Esophagus mucosa (tissue), 1 donor: ENCODE data around the gene C1orf159. TPM values are rescaled to one million over a fixed set of nuclear protein-coding genes. Genes with fewer than 3 reads are reported as not detected.
"Not testable (repeated sequence)": the region's sequence is repeated elsewhere in the genome, so short reads cannot be mapped to it uniquely, and the experiment has no call there.

Source experiments
- ATAC-seq: fragments of 200-7000 bp; cut with Tn5 transposase; one replicate; pipeline ENCODE4 v1.9.1; 2020
- total RNA-seq: library from RNA; stranded (reverse); gene quantifications from one replicate; pipeline ENCODE4 v1.2.4, GENCODE V29; 2023
- donor health status: DM: yes; HTN: yes; CAD: no.

The C1orf159 gene
- total RNA-seq, 1 donor from 2014 or later = 9.4 TPM

DNA sequence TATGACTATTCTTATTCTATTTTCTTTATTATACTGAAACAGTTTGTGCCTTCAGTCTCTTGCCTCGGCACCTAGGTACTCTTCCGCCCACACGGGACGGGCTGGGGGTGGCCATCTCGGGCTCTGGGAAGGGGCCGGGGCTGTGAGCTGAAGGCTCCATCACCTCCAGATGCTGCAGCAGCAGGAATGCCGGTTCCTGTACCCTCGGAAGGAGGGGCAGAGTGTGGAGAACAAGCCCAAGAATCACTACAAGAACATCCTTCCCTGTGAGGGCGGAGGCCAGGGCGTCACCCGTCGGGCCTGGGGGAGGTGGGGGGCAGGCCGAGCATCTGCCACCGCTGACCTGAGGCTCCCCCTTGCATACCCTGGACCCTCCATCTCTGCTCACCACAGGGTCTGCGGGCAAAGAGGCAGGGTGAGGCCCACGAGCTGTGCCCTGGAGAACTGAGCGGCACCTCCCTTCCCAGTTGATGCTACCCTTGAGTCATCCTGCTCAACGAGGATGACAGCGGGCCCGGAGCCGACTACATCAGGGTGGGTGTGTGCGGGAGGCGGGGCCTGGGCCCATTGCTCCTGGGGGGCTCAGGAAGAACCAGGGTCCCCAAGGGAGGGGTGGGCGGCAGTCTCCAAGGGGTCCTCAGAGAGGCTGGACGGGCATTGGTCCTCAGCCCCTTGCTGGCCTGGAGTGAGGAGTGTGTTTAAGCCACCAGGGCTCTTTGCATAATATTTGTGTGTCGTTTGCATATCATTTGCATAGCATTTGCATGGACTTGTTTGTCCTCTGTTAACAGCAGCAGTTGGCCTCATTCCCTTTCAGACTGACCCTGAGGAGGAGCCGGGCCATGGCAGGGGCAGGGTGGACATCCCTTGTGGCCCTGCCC, 49.2 kb downstream of the C1orf159 start:
- ATAC-seq = no peak

- ATAC-seq = not testable (repeated sequence)
Observed at GRCh38 chr1:1065940-1066304, 50.0 kb downstream of the C1orf159 start.

DNA sequence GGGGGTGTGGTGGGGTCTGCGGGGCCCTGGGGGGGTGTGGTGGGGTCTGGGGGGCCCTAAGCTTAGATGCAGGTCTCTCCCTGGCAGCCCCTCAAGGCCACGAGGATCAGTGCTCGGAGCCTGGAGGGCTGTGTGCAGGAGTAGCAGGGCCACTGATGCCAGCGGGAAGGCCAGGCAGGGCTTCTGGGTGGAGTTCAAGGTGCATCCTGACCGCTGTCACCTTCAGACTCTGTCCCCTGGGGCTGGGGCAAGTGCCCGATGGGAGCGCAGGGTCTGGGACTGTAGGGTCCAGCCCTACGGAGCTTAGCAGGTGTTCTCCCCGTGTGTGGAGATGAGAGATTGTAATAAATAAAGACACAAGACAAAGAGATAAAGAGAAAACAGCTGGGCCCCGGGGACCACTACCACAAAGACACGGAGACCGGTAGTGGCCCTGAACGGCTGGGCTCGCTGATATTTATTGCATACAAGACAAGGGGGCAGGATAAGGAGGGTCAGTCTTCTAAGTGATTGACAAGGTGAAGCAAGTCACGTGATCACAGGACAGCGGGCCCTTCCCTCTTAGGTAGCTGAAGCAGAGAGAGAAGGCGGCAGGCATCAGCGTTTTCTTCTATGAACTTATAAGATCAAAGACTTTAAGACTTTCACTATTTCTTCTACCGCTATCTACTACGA, 50.5 kb downstream of the C1orf159 start:
- no peak for ATAC-seq

GRCh38 chr1:1063945-1064831, 51.7 kb downstream of the C1orf159 start:
- ATAC-seq = peak; percentile 22

GRCh38 chr1:1063261-1063944, 52.5 kb downstream of the C1orf159 start:
- ATAC-seq = no peak

GRCh38 chr1:1062348-1063163, 53.3 kb downstream of the C1orf159 start:
- ATAC-seq = no peak

GRCh38 chr1:1061682-1062345, 54.1 kb downstream of the C1orf159 start:
- ATAC-seq = no peak

- ATAC-seq = no peak
Observed at GRCh38 chr1:1060281-1061000, 55.4 kb downstream of the C1orf159 start.

DNA sequence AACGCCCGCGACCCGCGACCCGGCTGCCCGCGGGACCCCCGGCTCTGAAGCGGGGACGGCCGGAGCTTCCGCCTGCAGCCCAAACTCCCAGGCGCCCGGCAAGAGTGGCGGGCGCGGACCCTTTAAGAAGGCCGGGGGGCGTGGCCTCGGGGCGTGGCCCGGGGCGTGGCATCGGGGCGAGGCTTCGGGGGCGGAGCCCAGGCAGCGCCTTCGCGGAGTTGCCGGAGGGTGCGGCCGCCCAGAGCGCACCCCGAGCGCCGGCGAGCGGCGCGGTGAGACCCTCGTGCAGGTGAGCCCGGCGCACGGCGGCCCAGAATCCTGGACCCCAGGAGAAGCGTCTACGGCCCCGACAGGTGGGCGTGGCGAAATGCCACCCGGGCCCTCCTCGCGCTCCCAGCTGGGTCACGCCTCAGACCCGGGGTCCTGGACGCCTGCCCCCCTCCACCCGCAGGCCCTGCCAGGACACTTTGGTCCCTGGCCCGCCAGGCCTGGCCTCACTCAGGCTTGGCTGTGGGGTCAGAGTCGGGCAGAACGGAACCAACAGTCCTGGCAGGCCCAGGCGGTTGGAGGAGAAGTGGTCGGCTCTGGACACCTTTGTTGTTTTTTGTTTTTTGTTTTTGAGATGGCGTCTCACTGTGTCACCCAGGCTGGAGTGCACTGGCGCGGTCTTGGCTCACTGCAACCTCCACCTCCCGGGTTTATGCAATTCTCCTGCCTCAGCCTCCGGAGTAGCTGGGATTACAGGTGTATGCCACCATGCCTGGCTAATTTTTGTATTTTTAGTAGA, 56.2 kb downstream of the C1orf159 start:
- peak; percentile 73 for ATAC-seq

DNA sequence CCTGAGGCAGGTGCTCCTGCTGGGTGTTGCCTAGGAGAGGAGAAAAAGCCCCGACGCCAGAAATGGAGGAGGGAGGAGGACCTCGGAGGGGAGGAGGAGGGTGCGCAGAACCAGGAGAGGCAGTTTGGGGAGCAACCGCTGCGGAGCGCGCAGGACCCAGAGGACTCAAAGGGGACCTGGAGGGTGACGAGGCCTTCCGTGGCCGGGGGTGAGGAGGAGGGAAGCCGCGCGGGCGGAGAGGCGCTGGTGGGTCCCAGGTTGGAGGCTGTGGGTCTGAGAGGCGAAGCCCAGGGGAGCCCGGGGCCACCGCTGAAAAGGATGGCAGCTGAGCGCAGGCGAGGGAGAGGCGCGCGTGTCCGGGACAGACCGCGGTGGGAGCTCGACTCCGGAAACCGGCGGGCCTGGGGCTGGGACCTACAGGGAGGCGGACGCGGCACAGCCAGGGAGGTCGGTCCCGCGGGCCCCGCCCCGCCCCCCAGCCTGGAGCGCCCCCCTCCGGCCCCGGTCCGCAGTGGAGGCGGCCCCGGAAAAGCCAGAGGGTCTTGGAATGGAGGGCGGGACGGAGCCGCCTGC, 56.9 kb downstream of the C1orf159 start:
- peak; percentile 10 for ATAC-seq

- no peak for ATAC-seq
Observed at GRCh38 chr1:1058088-1058905, 57.6 kb downstream of the C1orf159 start.

DNA sequence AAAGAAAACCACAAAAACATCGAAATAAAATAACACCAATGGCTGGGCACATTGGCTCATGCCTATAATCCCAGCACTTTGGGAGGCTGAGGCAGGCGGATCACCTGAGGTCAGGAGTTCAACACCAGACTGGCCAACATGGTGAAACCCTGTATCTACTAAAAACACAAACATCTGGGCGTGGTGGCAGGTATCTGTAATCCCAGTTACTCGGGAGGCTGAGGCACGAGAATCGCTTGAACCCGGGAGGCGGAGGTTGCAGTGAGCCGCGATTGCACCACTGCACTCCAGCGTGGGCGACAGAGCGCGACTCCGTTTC, 58.2 kb downstream of the C1orf159 start:
- ATAC-seq = not testable (repeated sequence)

GRCh38 chr1:1055841-1056736, 59.8 kb downstream of the C1orf159 start:
- ATAC-seq = no peak

GRCh38 chr1:1054971-1055370, 60.9 kb downstream of the C1orf159 start:
- no peak for ATAC-seq

GRCh38 chr1:1054099-1054700, 61.7 kb downstream of the C1orf159 start:
- no peak for ATAC-seq

GRCh38 chr1:1053682-1054081, 62.2 kb downstream of the C1orf159 start:
- ATAC-seq = no peak

DNA sequence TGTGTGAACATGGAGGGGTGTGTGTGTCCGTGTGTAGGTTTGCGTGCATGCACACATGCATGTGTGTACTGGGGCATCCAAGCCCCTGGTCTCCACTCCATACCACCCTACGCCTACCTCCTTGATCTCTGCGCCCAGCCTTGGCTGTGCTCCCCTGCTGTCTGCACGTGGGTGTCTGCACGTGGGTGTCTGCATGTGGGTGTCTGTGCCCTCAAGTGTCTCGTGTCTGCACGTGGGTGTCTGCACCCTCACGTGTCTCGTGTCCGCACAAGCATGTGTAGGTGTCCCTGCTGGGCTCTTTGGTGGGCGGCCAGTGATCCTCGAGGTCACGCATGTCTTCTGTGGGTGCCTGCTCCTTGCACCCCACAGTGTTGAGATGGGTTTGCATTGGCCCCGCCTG, 62.9 kb downstream of the C1orf159 start:
- ATAC-seq = no peak
